PC-9 (cell line): ENCODE results near the gene ST8SIA4. TPM values are rescaled to one million over a fixed set of nuclear protein-coding genes. Genes with fewer than 3 reads are reported as not detected.

Source experiments
- BruUV-seq: library from RNA; stranded (reverse); fragments of 400-500 nt; replicated peaks from 2 replicates; lab custom pipeline; 2021; lab: Mats Ljungman, UMichigan
- CTCF ChIA-PET: fragments of 300-600 bp; sonication (Branson Sonifier 250); formaldehyde crosslinking; loops from one replicate; lab custom pipeline; 2022; ENCODE audit warnings: antibody characterized with exemption; lab: Charles Lee
- POLR2A ChIA-PET: fragments of 300-600 bp; sonication (Branson Sonifier 250); formaldehyde crosslinking; loops from one replicate; lab custom pipeline; 2022; ENCODE audit warnings: antibody characterized with exemption; ENCODE audit not compliant: unreplicated experiment; lab: Charles Lee
- DNase-seq, 2 experiments: peaks; one replicate each; pipeline versions ENCODE4 v3.0.0 to v3.0.0-alpha.2; 2015 to 2022; ENCODE audit warnings: mixed read lengths in 1 of 2
- H2AFZ ChIP-seq: fragments of 200-600 bp; sonication (generic); 2 replicates; pipeline ENCODE4 v1.8.1; 2017; ENCODE audit warnings: antibody characterized with exemption
- H3F3A ChIP-seq: fragments of 200-600 bp; sonication (generic); 2 replicates; pipeline ENCODE4 v1.8.1; 2017; ENCODE audit warnings: antibody characterized with exemption, mild to moderate bottlenecking, low read depth; ENCODE audit not compliant: insufficient read depth
- H3K27ac ChIP-seq: fragments of 200-600 bp; sonication (generic); 2 replicates; pipeline ENCODE4 v1.6.1; 2016; ENCODE audit warnings: mixed run types
- H3K27me3 ChIP-seq: fragments of 200-600 bp; sonication (generic); 2 replicates; pipeline ENCODE4 v1.6.1; 2016; ENCODE audit warnings: low read depth, mixed run types; ENCODE audit not compliant: insufficient read depth
- H3K36me3 ChIP-seq: fragments of 200-600 bp; sonication (generic); 2 replicates; pipeline ENCODE4 v1.6.1; 2016; ENCODE audit warnings: low read depth, mixed run types
- H3K4me1 ChIP-seq: fragments of 200-600 bp; sonication (generic); replicated peaks from 2 replicates; pipeline ENCODE4 v1.6.1; 2016; ENCODE audit warnings: mixed run types; ENCODE audit not compliant: insufficient read depth
- H3K4me2 ChIP-seq: fragments of 200-600 bp; sonication (generic); 2 replicates; pipeline ENCODE4 v1.6.1; 2017; ENCODE audit warnings: mixed run types
- H3K4me3 ChIP-seq: fragments of 200-600 bp; sonication (generic); 2 replicates; pipeline ENCODE4 v1.6.1; 2016; ENCODE audit warnings: mixed run types
- H3K79me2 ChIP-seq: fragments of 200-600 bp; sonication (generic); 2 replicates; pipeline ENCODE4 v1.6.1; 2017; ENCODE audit warnings: low read depth, mixed run types
- H3K9me2 ChIP-seq: fragments of 200-600 bp; sonication (generic); 2 replicates; pipeline ENCODE4 v1.8.1; 2017; ENCODE audit warnings: mild to moderate bottlenecking; ENCODE audit not compliant: insufficient read depth
- H3K9me3 ChIP-seq: fragments of 200-600 bp; sonication (generic); 2 replicates; pipeline ENCODE4 v1.8.1; 2016; ENCODE audit warnings: low read depth; ENCODE audit not compliant: insufficient read depth
- H4K20me1 ChIP-seq: fragments of 200-600 bp; sonication (generic); 2 replicates; pipeline ENCODE4 v1.8.1; 2017; ENCODE audit not compliant: insufficient read depth
- CTCF ChIP-seq: fragments of 200-600 bp; sonication (generic); conservative IDR thresholded peaks from 2 replicates; pipeline ENCODE4 v1.6.1; 2017; ENCODE audit warnings: mixed run types, antibody characterized with exemption, mild to moderate bottlenecking, moderate library complexity
- EZH2 ChIP-seq: fragments of 200-600 bp; sonication (generic); IDR thresholded peaks from 2 replicates; pipeline ENCODE4 v1.8.0; 2017; ENCODE audit warnings: antibody characterized with exemption, low read depth
- intact Hi-C: fragments of 100-400 bp; cut with micrococcal nuclease; formaldehyde crosslinking; loops from one replicate; pipeline ENCODE4 v1.10.0; 2022; ENCODE audit not compliant: unreplicated experiment
- total RNA-seq: library from RNA; stranded (reverse); gene quantifications from 2 replicates; pipeline ENCODE4 v1.2.3, GENCODE V29; 2021

ST8SIA4 gene
- total RNA-seq, 1 experiment from 2014 or later = 2.4 TPM

GRCh38 chr5:100902440-100903038 is 543 bp downstream of the ST8SIA4 start:
- Histone ChIP-seq H3K4me2 (peak overlapping the region; percentile 91), H3K9me3 (no peaks in the 10 kb centered on the region), H2AFZ (peak overlapping the region; percentile 80), H3F3A (no peaks in the 10 kb centered on the region; the same call in 1 of the 2 replicates), H3K4me3 (peak overlapping the region; percentile 54), H3K79me2 (no peaks in the 10 kb centered on the region), H3K36me3 (no peaks in the 10 kb centered on the region), H3K4me1 (peaks cover 30% of the 10 kb centered on the region), H3K9me2 (no peaks in the 10 kb centered on the region), H3K27ac (no peak overlapping the region), H4K20me1 (no peaks in the 10 kb centered on the region), H3K27me3 (peaks cover 12% of the 10 kb centered on the region; the same call in 1 of the 2 replicates)
- TF ChIP-seq CTCF (no peak), EZH2 (no peak)
- CTCF ChIA-PET = interaction anchor here (1.0 kb wide), 1 partner anchor 487 kb away, joined by 4 read pairs; no protein-coding TSS in a partner anchor
- no TSS peak for BruUV-seq
- DNase-seq = no peak
- POLR2A ChIA-PET = interaction anchor here (0.8 kb wide), 1 partner anchor 45 kb away, joined by 6 read pairs; no protein-coding TSS in a partner anchor
- intact Hi-C loops = loop anchor here (1.0 to 5.0 kb wide), 5 partner anchors 62 to 485 kb away; no protein-coding TSS in a partner anchor

GRCh38 chr5:100901821-100902341 is 1.2 kb downstream of the ST8SIA4 start:
- no peak overlapping the region for H3K27ac ChIP-seq
- peaks cover 30% of the 10 kb centered on the region for H3K4me1 ChIP-seq
- no peaks in the 10 kb centered on the region for H3K9me2 ChIP-seq
- H3K36me3 ChIP-seq = no peaks in the 10 kb centered on the region
- no peaks in the 10 kb centered on the region for H3K79me2 ChIP-seq
- no peaks in the 10 kb centered on the region for H4K20me1 ChIP-seq
- CTCF ChIA-PET = no interaction called here
- peaks cover 12% of the 10 kb centered on the region; the same call in 1 of the 2 replicates for H3K27me3 ChIP-seq
- BruUV-seq = TSS peak; percentile 11
- intact Hi-C loops = loop anchor here (2.0 to 5.0 kb wide), 4 partner anchors 61 to 485 kb away; no protein-coding TSS in a partner anchor
- TF ChIP-seq CTCF = no peak
- TF ChIP-seq EZH2 = no peak
- no peak overlapping the region; the same call in 1 of the 2 replicates for H2AFZ ChIP-seq
- peak overlapping the region; percentile 54; the same call in 1 of the 2 replicates for H3K4me3 ChIP-seq
- no peaks in the 10 kb centered on the region for H3K9me3 ChIP-seq
- H3K4me2 ChIP-seq = peak overlapping the region; percentile 91
- POLR2A ChIA-PET = no interaction called here
- DNase-seq = peak in 1 of 2 experiments; percentile 9
- no peaks in the 10 kb centered on the region; the same call in 1 of the 2 replicates for H3F3A ChIP-seq

- Histone ChIP-seq H3K4me2 (peak overlapping the region; percentile 91), H3K27me3 (peaks cover 12% of the 10 kb centered on the region; the same call in 1 of the 2 replicates), H3K27ac (no peak overlapping the region), H3K4me1 (peaks cover 30% of the 10 kb centered on the region), H3K36me3 (no peaks in the 10 kb centered on the region), H3K9me3 (no peaks in the 10 kb centered on the region), H3F3A (no peaks in the 10 kb centered on the region; the same call in 1 of the 2 replicates), H3K9me2 (no peaks in the 10 kb centered on the region), H3K4me3 (peak overlapping the region; percentile 54), H4K20me1 (no peaks in the 10 kb centered on the region), H3K79me2 (no peaks in the 10 kb centered on the region), H2AFZ (peak overlapping the region; percentile 81)
- intact Hi-C loops = loop anchor here (5.0 kb wide), 2 partner anchors 124 to 486 kb away; no protein-coding TSS in a partner anchor
- TF ChIP-seq CTCF = no peak
- TF ChIP-seq EZH2 = no peak
- ChIA-PET CTCF (interaction anchor here (0.6 kb wide), 2 partner anchors 59 to 140 kb away, joined by 3 read pairs; no protein-coding TSS in a partner anchor), POLR2A (interaction anchor here (0.6 kb wide), 2 partner anchors 27 to 205 kb away, joined by 3 to 11 read pairs; no protein-coding TSS in a partner anchor)
- peak in 1 of 2 experiments; percentile 51 for DNase-seq
- BruUV-seq = no TSS peak
Observed at GRCh38 chr5:100900796-100901781, 2.0 kb downstream of the ST8SIA4 start.
